GM19035 (cell line): ENCODE measurements around the gene TCN2.
"Not testable (repeated sequence)": the region's sequence is repeated elsewhere in the genome, so short reads cannot be mapped to it uniquely, and the experiment has no call there.

Source experiments
- ATAC-seq: cut with Tn5 transposase; IDR thresholded peaks from one replicate; pipeline ENCODE4 v1.9.1; 2021; ENCODE audit not compliant: unreplicated experiment

The TCN2 gene

GRCh38 chr22:30643055-30643875 lies 36.3 kb downstream of the TCN2 start:
- no peak for ATAC-seq

- ATAC-seq: no peak
Measured at GRCh38 chr22:30646518-30647160, 39.7 kb downstream of the TCN2 start.

DNA sequence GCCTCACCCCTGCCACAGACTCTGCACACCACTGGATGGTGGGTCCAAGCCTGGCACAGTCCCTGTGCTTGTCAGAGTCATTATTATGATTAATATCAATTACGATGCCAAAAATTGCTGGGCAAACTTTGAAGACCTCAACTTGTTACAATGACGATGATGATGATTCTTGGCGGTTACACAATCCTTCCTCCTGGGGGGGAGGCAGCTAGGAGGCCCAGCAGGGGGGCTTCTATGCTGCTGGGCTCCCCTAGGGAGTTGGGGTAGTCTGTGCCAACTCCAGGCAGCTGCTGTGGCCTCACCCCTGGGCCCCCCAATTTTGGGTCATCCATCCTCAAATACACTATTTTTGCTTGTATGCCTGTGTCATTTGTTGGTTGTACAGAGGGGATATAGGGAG lies 40.6 kb downstream of the TCN2 start:
- ATAC-seq: no peak

GRCh38 chr22:30648825-30649224 lies 41.9 kb downstream of the TCN2 start:
- ATAC-seq: no peak

DNA sequence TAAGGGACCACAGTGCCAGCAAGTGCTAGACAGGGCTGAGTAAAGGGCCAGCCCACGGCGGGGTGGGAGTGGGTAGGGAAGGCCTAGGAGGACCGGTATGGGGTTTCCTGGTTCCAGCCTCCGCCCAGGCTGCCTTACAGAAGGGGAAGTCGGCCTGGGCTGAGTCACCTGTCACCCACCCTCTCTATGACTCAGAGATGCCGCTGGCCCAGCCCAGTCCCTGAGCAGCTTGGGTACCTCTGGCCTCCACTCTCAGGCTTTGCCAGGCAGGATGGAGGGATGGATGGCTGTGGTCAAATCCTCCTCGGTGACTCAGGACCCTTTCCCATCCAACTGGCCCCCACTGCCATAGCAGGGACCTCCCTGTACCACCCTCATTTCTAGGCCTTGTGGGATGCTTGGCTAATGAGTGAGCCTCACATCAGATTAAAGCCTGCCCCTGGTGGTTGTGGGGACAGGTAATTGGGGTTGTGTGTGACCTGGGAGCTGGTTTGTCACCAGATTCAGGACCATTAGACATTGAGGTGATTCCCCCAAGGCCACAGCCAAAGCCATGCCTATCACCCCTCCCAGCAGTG lies 42.5 kb downstream of the TCN2 start:
- ATAC-seq: no peak

DNA sequence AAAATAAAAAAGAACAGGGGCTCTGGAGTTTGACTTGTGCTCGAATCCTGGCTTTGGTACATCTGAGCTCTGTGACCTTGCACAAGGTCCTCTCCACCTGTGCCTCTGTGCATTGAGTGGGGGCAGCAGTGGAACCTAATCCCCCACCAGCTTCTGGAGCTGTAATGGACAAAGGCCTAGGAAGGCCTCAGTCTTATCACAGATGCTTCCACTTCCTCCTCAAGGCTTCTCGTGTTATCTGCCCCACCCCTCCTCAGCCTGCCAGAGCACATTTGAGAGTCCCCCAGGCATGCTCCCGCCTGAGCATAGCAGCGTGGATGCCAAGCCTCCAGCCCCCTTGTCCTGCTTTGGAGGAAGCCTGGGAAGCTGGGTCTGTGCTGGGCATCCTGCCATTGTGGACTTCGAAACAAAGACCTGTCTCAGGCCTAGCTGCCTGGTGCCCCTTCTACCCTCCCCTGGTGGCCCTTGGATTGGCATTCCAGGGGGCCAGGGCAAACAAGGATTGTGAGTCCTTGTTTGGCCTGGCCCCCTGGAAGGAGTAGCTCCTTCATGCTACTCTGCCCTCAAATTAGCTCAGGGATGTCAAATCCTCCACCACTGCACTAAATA lies 43.6 kb downstream of the TCN2 start:
- ATAC-seq: no peak

DNA sequence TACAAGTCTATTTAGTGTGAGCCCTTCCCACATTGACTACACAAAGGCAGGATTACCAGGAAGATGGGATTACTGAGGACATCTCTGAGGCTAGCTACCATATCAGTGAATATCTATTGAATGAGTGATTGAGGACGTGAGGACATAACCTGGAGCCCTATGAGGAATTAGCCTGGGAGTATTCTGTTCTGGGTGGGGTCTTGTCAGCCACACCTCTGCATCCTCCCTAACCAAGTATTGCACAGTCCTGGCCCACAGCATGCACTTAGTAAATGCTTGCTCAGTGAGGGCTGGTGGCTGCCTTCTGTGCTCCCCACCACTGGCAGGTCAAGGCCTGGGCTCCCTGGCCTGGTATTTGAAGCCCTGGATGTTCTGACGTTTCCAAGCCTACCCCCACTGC lies 45.9 kb downstream of the TCN2 start:
- ATAC-seq: no peak

DNA sequence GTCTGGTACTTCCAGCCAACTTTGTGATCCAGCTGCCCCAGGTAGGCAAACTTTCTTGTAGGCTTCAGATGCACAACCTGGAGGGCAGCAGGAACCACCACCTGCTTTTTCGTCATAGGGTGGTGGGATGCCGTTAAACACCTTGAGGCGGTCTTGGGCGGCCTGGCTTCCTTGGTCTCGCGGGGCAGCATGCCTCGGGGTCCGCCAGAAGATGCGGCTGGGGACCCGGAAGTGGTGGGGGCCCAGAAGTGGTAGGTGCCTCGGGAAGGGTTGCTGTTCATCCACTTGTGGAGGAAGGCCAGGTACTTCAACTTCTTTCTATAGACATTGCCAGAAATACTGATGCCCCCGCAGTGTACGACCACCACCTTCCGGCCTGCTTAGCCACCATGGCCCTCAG lies 47.4 kb downstream of the TCN2 start:
- no peak for ATAC-seq

DNA sequence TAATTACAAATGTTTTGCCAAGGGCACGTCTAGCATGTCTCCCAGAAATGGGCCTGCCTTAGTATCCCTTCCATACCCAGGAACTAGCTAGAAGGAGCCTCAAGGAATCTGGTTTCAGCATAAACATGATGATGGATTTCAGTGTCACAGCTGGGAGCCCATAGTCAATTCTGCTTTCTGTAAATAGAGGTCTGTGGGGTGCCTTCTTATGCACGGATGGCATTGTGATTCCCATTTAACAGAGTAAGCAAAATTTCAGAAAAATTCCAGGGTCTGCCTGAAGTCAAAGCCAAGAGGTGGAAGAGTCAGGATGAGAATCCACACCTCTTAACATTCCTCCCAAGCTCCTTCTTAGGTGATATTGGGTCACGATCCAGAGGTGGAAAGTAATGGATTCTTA lies 48.6 kb downstream of the TCN2 start:
- ATAC-seq: no peak

DNA sequence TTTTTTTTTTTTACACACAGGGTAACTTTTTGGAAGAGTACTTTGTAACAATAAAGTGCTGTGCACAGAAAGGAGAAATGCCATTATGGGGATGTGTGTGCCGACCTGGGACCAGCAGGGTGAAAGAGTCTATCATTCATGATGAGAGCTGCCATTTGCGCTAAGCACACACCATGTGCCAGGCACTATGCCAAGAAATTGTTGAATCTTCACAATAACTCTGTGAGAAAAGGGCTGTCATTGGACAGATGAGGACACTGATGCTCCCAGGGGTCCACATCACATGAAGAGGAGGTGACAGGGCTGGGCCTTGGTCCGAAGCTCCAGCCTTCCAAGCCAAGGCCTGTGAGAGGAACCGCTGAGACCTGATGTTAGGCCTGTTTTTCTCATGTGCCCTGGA lies 55.1 kb downstream of the TCN2 start:
- no peak for ATAC-seq

DNA sequence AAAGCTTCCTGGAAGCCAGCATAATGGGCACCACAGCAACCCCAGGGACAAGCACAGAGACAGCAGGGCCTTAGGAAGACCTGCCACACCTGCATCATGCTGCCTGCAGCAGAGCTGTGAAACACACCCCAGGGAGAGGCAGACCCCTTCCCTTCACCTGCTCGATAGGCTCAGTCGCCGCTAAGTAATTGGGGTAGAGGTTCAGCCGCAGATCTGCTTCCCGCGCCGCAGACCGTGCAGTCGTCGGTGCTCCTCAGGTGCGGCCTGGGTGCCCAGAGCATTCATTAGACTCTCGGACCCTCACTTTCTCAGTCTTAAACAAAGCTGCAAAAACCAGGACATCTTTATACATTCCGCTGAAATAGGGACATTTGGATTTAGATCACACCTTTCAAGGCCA lies 57.8 kb downstream of the TCN2 start:
- no peak for ATAC-seq

- no peak for ATAC-seq
Measured at GRCh38 chr22:30665266-30665665, 58.3 kb downstream of the TCN2 start.

DNA sequence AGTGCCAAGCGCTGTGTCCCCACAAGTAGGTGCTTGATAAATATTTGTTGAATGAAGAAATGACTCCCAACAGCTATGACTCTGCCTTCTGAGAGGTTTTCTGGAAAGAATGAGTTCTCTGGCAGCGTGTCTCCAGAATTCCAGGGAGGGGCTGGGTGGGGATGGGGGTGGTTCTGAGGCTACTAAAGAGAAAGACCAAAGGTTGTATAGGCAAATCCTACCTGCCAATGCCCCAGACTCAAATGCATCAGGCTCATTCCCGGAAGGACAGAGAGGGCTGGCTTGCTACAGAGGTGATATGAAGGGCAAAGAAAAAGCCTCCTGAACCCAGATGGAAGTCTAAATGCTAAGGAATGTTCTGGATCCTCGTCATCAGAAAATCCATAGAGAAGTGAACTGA lies 58.8 kb downstream of the TCN2 start:
- ATAC-seq: no peak

GRCh38 chr22:30667107-30667493 lies 60.1 kb downstream of the TCN2 start:
- no peak for ATAC-seq

DNA sequence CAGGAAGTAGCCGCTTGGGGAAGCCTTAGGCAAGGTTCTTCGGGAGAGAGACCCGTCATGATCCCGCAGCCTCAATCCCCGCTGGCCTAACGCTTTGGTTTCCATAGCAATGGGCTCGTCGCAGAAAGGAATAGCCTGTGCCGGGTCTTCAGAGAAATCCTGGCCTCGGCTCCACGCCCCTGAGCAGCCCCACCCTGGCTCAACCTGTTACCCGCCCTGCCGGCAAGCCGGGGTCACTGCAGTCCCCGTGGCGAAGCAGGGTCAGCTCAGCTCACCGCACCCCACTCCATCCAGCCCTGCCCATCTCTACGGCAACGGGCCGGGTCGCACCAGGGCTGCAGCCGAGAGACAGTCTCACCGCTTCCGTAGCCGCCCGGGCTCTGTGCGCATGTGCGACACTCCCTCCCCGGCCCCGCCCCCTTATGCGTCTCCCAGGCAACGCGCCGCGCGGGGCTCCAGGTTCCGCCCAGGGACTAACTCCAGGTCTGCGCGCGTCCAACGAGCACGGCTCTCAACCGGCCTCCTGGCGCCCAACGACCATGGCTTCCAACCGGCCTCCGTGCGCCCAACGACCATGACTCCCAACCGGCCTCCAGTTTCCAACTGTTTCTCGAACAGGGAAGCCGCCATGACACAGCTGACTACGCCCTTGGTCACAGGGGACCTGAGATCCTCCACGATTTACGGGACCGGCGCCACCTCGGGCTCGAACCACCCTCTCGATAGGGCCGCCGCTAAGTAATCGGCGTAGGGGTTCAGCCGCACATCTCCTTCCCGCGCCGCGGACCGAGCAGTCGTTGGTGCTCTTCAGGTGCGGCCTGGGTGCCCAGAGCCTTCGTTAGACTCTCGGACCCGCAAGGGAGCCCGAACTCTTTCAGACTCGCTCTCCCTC lies 60.8 kb downstream of the TCN2 start, which contains the start of gene DUSP18:
Gene DUSP18 (minus strand): TSS at position 382 of the 892 bp plus-strand sequence. CDS start 3,872 bp downstream, outside the sequence.
- ATAC-seq: peak; percentile 88

- ATAC-seq: no peak
Measured at GRCh38 chr22:30668386-30668710, 61.4 kb downstream of the TCN2 start.

DNA sequence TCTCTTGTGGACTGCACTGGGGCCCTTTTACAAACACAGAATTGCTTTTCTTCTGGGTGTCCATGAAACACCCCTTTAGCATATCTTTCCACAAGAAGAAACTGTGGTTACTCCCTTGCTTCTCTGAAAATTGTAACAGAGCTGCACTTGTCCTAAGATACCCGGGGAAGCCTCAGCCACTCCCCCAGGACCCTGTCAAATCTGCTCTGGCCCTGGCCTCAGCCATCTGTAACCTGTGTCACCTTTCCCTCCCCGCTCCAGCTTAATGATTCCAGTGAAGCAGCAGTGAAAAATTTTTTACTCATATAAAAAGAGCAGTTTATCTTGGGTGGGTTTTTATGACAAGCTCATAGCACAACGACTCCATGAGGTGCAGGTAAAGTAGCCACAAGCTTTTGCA lies 64.1 kb downstream of the TCN2 start:
- no peak for ATAC-seq

DNA sequence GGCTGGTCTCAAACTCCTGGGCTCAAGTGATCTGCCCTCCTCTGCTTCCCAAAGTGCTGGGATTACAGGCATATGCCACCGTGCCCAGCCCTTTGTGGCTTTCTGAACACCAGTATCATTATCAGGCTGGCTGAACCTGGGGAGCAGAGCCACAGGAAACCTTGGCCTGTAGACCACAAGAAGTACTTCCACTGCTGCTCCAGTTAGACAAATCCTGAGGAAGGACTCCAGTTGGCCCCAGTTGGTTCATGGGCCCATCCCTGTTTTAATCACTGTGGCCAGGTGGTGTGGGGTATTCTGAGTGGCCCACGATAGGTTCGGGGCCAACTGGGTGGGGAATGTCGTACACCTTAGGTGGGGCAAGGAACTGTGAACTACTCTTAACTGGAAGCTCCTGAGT lies 66.2 kb downstream of the TCN2 start:
- ATAC-seq: no peak

DNA sequence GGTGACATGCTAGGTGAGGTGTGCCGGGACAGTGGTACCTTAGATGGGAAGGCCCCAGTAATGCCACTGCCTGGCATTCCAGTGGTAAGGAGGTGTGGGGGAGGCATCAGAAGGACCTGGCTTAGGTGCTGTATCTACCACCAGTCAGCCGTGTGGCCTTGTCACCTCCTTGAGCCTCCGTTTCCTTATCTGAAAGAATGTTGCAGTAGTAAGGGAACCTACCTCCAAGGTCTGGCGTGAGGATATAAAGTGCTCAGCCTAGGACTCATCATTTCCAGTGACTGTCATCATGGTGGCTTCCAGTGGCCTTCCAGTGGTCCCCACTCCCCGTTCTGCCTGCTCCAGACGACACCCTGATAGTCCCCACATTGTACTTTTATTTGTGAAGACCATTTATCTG lies 67.5 kb downstream of the TCN2 start:
- no peak for ATAC-seq

DNA sequence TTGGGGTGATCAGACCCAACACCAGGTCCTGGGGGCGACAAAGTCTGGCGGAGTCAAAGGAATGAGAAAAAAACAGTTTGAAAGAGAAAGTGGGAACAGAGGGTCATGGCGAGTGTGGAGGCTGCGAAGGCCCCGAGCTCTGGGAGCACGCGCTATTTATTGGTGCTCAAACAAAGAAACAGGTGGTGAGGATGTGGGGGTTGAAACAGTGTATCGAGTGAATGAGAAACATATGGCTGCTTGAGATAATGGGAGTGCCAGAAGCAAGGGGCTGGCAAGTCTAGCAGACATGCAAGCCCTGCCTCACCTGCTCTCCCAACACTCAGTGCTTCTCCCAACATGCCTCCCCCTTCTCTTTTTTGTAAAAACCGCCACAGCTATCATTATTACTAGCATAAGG lies 68.5 kb downstream of the TCN2 start:
- no peak for ATAC-seq

DNA sequence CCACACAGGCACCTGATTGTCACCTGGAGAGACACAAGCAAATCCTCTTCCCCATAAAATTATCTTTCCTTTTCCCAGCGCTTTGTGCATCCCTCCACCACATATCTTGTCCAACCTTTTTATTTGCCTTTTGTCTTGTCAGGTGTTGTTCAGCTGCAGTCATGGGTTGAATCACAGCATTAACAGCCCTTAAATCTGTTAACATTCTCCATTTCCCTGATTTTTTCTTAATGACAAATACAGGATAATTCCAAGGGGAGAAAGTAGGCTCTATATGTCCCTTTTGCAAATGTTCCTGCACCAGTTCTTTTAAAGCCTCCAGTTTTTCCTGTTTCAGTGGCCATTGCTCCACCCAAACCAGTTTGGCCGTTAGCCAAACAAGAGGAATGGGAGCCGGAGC lies 69.6 kb downstream of the TCN2 start:
- not testable (repeated sequence) for ATAC-seq
